ENCODE data around the gene SPATS2L. TPM values are rescaled to one million over a fixed set of nuclear protein-coding genes. Genes with fewer than 3 reads are reported as not detected.

The SPATS2L gene
- total and polyA plus RNA-seq, 7 experiments from 2014 or later = 1.1 to 51.9 (median 2.9) TPM

- ATAC-seq (no peak), DNase-seq (no peak)
- Mint-ChIP-seq H3K4me1 (peaks cover 4 to 9% (median 7%) of the 10 kb centered on the region in 7 donors), H3K27me3 (peaks cover 0 to 37% (median 5%) of the 10 kb centered on the region in 5 donors), H3K27ac (no peak overlapping the region), H3K9me3 (peaks cover 0 to 2% (median 0%) of the 10 kb centered on the region in 11 donors), H3K4me3 (no peak overlapping the region), H3K36me3 (peaks cover 0 to 5% (median 0%) of the 10 kb centered on the region in 5 donors)
- Histone ChIP-seq H3K4me3 (ENCODE audit: low read length) (no peak overlapping the region), H3K27ac (ENCODE audit: low read depth, low read length) (no peak overlapping the region), H3K27me3 (ENCODE audit: control insufficient read depth in 2 of 2, insufficient read depth in 2 of 2, low read length in 2 of 2) (no peaks in the 10 kb centered on the region), H3K9me3 (ENCODE audit: control insufficient read depth in 2 of 3, low read length in 3 of 3) (no peaks in the 10 kb centered on the region), H3K4me1 (ENCODE audit: control insufficient read depth in 2 of 2, insufficient read depth in 2 of 2, low read length in 2 of 2) (peaks cover 0 to 4% of the 10 kb centered on the region in 2 donors), H3K36me3 (ENCODE audit: control insufficient read depth in 2 of 3, insufficient read depth in 3 of 3, low read length in 3 of 3) (no peaks in the 10 kb centered on the region)
- POLR2A ChIA-PET = no interaction called here
- CTCF ChIA-PET = no interaction called here
- intact Hi-C loops (cut with micrococcal nuclease) = loop anchor here in 1 of 2 donors (10.0 kb wide), 1 partner anchor 403 kb away; no protein-coding TSS in a partner anchor
These were observed 4.3 kb upstream of the SPATS2L start for GRCh38 chr2:200301953-200302858.

GRCh38 chr2:200302940-200303727 is 3.4 kb upstream of the SPATS2L start:
- peaks cover 0 to 4% of the 10 kb centered on the region in 2 donors for H3K4me1 ChIP-seq (ENCODE audit: control insufficient read depth in 2 of 2, insufficient read depth in 2 of 2, low read length in 2 of 2)
- H3K4me3 ChIP-seq (ENCODE audit: low read length) = no peak overlapping the region
- CTCF ChIA-PET = no interaction called here
- DNase-seq = no peak
- H3K27me3 ChIP-seq (ENCODE audit: control insufficient read depth in 2 of 2, insufficient read depth in 2 of 2, low read length in 2 of 2) = no peaks in the 10 kb centered on the region
- no peaks in the 10 kb centered on the region for H3K36me3 ChIP-seq (ENCODE audit: control insufficient read depth in 2 of 3, insufficient read depth in 3 of 3, low read length in 3 of 3)
- no peaks in the 10 kb centered on the region for H3K9me3 ChIP-seq (ENCODE audit: control insufficient read depth in 2 of 3, low read length in 3 of 3)
- no peak for ATAC-seq
- peaks cover 0 to 5% (median 0%) of the 10 kb centered on the region in 5 donors for H3K36me3 Mint-ChIP-seq
- H3K9me3 Mint-ChIP-seq = peaks cover 0 to 2% (median 0%) of the 10 kb centered on the region in 11 donors
- POLR2A ChIA-PET = no interaction called here
- no peak overlapping the region for H3K27ac Mint-ChIP-seq
- peaks cover 7 to 15% (median 11%) of the 10 kb centered on the region in 7 donors for H3K4me1 Mint-ChIP-seq
- H3K4me3 Mint-ChIP-seq = no peak overlapping the region
- intact Hi-C loops (cut with micrococcal nuclease) = loop anchor here in 1 of 2 donors (10.0 kb wide), 1 partner anchor 402 kb away; no protein-coding TSS in a partner anchor
- peaks cover 0 to 40% (median 5%) of the 10 kb centered on the region in 5 donors for H3K27me3 Mint-ChIP-seq
- no peak overlapping the region for H3K27ac ChIP-seq (ENCODE audit: low read depth, low read length)

- Histone ChIP-seq H3K4me3 (ENCODE audit: low read length) (peak overlapping the region; percentile 52), H3K36me3 (ENCODE audit: control insufficient read depth in 2 of 3, insufficient read depth in 3 of 3, low read length in 3 of 3) (no peaks in the 10 kb centered on the region), H3K9me3 (ENCODE audit: control insufficient read depth in 2 of 3, low read length in 3 of 3) (no peaks in the 10 kb centered on the region), H3K27me3 (ENCODE audit: control insufficient read depth in 2 of 2, insufficient read depth in 2 of 2, low read length in 2 of 2) (no peaks in the 10 kb centered on the region), H3K27ac (ENCODE audit: low read depth, low read length) (no peak overlapping the region), H3K4me1 (ENCODE audit: control insufficient read depth in 2 of 2, insufficient read depth in 2 of 2, low read length in 2 of 2) (peaks cover 0 to 4% of the 10 kb centered on the region in 2 donors)
- DNase-seq = peak in 3 of 9 donors; percentile 0 to 23 (median 2)
- ChIA-PET POLR2A (no interaction called here), CTCF (no interaction called here)
- Mint-ChIP-seq H3K27me3 (peaks cover 0 to 55% (median 14%) of the 10 kb centered on the region in 5 donors), H3K4me3 (peak overlapping the region; percentile 86 to 96 (median 92)), H3K9me3 (peaks cover 0 to 3% (median 0%) of the 10 kb centered on the region in 11 donors), H3K36me3 (peaks cover 0 to 12% (median 0%) of the 10 kb centered on the region in 5 donors), H3K27ac (peak overlapping the region in 6 of 9 donors; percentile 50 to 88 (median 63)), H3K4me1 (peaks cover 7 to 32% (median 11%) of the 10 kb centered on the region in 7 donors)
- intact Hi-C loops (cut with micrococcal nuclease) = loop anchor here (2.0 to 10.0 kb wide), 8 partner anchors 69 to 399 kb away; no protein-coding TSS in a partner anchor
- ATAC-seq = no peak
These were observed 697 bp upstream of the SPATS2L start for GRCh38 chr2:200305797-200306195.

GRCh38 chr2:200306931-200307723 is 634 bp downstream of the SPATS2L start:
- peak overlapping the region; percentile 63 for H3K4me3 ChIP-seq (ENCODE audit: low read length)
- H3K36me3 Mint-ChIP-seq = peaks cover 0 to 13% (median 0%) of the 10 kb centered on the region in 5 donors
- H3K27ac Mint-ChIP-seq = peak overlapping the region in 4 of 9 donors; percentile 45 to 66 (median 56)
- H3K27me3 Mint-ChIP-seq = peaks cover 0 to 58% (median 21%) of the 10 kb centered on the region in 5 donors
- no peak overlapping the region for H3K27ac ChIP-seq (ENCODE audit: low read depth, low read length)
- ChIA-PET CTCF (no interaction called here), POLR2A (interaction anchor here (0.9 kb wide), 1 partner anchor 161 kb away, joined by 3 read pairs; no protein-coding TSS in a partner anchor)
- ATAC-seq (peak; percentile 54), DNase-seq (peak in 8 of 9 donors; percentile 1 to 67 (median 12))
- intact Hi-C loops (cut with micrococcal nuclease) = loop anchor here (1.0 to 10.0 kb wide), 9 partner anchors 68 to 398 kb away; partner anchors contain the start of gene SGO2 (in 1 of the 2)
- peaks cover 7 to 32% (median 11%) of the 10 kb centered on the region in 7 donors for H3K4me1 Mint-ChIP-seq
- peak overlapping the region; percentile 79 to 92 (median 86) for H3K4me3 Mint-ChIP-seq
- H3K9me3 Mint-ChIP-seq = peaks cover 0 to 3% (median 0%) of the 10 kb centered on the region in 11 donors
- H3K4me1 ChIP-seq (ENCODE audit: control insufficient read depth in 2 of 2, insufficient read depth in 2 of 2, low read length in 2 of 2) = peaks cover 0 to 4% of the 10 kb centered on the region in 2 donors
- H3K36me3 ChIP-seq (ENCODE audit: control insufficient read depth in 2 of 3, insufficient read depth in 3 of 3, low read length in 3 of 3) = no peaks in the 10 kb centered on the region
- H3K9me3 ChIP-seq (ENCODE audit: control insufficient read depth in 2 of 3, low read length in 3 of 3) = no peaks in the 10 kb centered on the region
- H3K27me3 ChIP-seq (ENCODE audit: control insufficient read depth in 2 of 2, insufficient read depth in 2 of 2, low read length in 2 of 2) = no peaks in the 10 kb centered on the region

- Histone ChIP-seq H3K36me3 (ENCODE audit: control insufficient read depth in 2 of 3, insufficient read depth in 3 of 3, low read length in 3 of 3) (no peaks in the 10 kb centered on the region), H3K27ac (ENCODE audit: low read depth, low read length) (no peak overlapping the region), H3K4me1 (ENCODE audit: control insufficient read depth in 2 of 2, insufficient read depth in 2 of 2, low read length in 2 of 2) (peaks cover 0 to 4% of the 10 kb centered on the region in 2 donors), H3K9me3 (ENCODE audit: control insufficient read depth in 2 of 3, low read length in 3 of 3) (no peaks in the 10 kb centered on the region), H3K4me3 (ENCODE audit: low read length) (peak overlapping the region; percentile 63), H3K27me3 (ENCODE audit: control insufficient read depth in 2 of 2, insufficient read depth in 2 of 2, low read length in 2 of 2) (no peaks in the 10 kb centered on the region)
- Mint-ChIP-seq H3K9me3 (peaks cover 0 to 3% (median 0%) of the 10 kb centered on the region in 11 donors), H3K27ac (peak overlapping the region in 4 of 9 donors; percentile 45 to 66 (median 56)), H3K27me3 (peaks cover 0 to 51% (median 16%) of the 10 kb centered on the region in 5 donors), H3K4me1 (peaks cover 7 to 32% (median 11%) of the 10 kb centered on the region in 7 donors), H3K4me3 (peak overlapping the region; percentile 79 to 92 (median 86)), H3K36me3 (peaks cover 0 to 13% (median 0%) of the 10 kb centered on the region in 5 donors)
- CTCF ChIA-PET = interaction anchor here (0.6 to 0.9 kb wide), 3 partner anchors 29 to 444 kb away, joined by 3 read pairs; no protein-coding TSS in a partner anchor
- ATAC-seq = no peak
- peak in 4 of 9 donors; percentile 9 to 27 (median 16) for DNase-seq
- POLR2A ChIA-PET = no interaction called here
- intact Hi-C loops (cut with micrococcal nuclease) = loop anchor here (1.0 to 10.0 kb wide), 9 partner anchors 67 to 397 kb away; partner anchors contain the start of gene SGO2 (in 1 of the 2)
These were observed 1.4 kb downstream of the SPATS2L start for GRCh38 chr2:200307724-200308545.

Data from naive thymus-derived CD4-positive, alpha-beta T cell (primary cell).